NOMO-1 treated with dmso at 0.1 percent for 144 hours (cell line): ENCODE data around the gene BMPR1B.
"Not testable (repeated sequence)": the region's sequence is repeated elsewhere in the genome, so short reads cannot be mapped to it uniquely, and the experiment has no call there.

Experiments
- DNase-seq: peaks from one replicate; lab custom pipeline; 2025; ENCODE audit not compliant: unreplicated experiment; lab: John Stamatoyannopoulos, UW

The BMPR1B gene

GRCh38 chr4:94831607-94832006, 73.9 kb downstream of the BMPR1B start:
- no peak for DNase-seq

- not testable (repeated sequence) for DNase-seq
Observed at GRCh38 chr4:94832329-94832728, 74.6 kb downstream of the BMPR1B start.

GRCh38 chr4:94833394-94833793, 75.6 kb downstream of the BMPR1B start:
- no peak for DNase-seq

GRCh38 chr4:94834501-94834900, 76.7 kb downstream of the BMPR1B start:
- no peak for DNase-seq

- DNase-seq: not testable (repeated sequence)
Observed at GRCh38 chr4:94841166-94841863, 83.6 kb downstream of the BMPR1B start.

GRCh38 chr4:94841864-94842221, 84.1 kb downstream of the BMPR1B start:
- DNase-seq: no peak

GRCh38 chr4:94843216-94843615, 85.5 kb downstream of the BMPR1B start:
- no peak for DNase-seq

GRCh38 chr4:94848326-94848725, 90.6 kb downstream of the BMPR1B start:
- no peak for DNase-seq

GRCh38 chr4:94849901-94850300, 92.1 kb downstream of the BMPR1B start:
- DNase-seq: no peak

GRCh38 chr4:94852616-94853015, 94.9 kb downstream of the BMPR1B start:
- no peak for DNase-seq

- no peak for DNase-seq
Observed at GRCh38 chr4:94856030-94856429, 98.3 kb downstream of the BMPR1B start.

GRCh38 chr4:94870146-94870545, 112.4 kb downstream of the BMPR1B start:
- DNase-seq: no peak

- DNase-seq: no peak
Observed at GRCh38 chr4:94871644-94872305, 114.0 kb downstream of the BMPR1B start.

GRCh38 chr4:94877973-94878372, 120.2 kb downstream of the BMPR1B start:
- DNase-seq: no peak

- DNase-seq: no peak
Observed at GRCh38 chr4:94880956-94881355, 123.2 kb downstream of the BMPR1B start.

- DNase-seq: no peak
Observed at GRCh38 chr4:94882756-94883155, 125.0 kb downstream of the BMPR1B start.

GRCh38 chr4:94887027-94887426, 129.3 kb downstream of the BMPR1B start:
- no peak for DNase-seq

GRCh38 chr4:94889523-94889922, 131.8 kb downstream of the BMPR1B start:
- no peak for DNase-seq

GRCh38 chr4:94889946-94890345, 132.2 kb downstream of the BMPR1B start:
- no peak for DNase-seq

GRCh38 chr4:94890579-94890978, 132.8 kb downstream of the BMPR1B start:
- no peak for DNase-seq

GRCh38 chr4:94892051-94892450, 134.3 kb downstream of the BMPR1B start:
- no peak for DNase-seq

- DNase-seq: no peak
Observed at GRCh38 chr4:94895081-94895480, 137.3 kb downstream of the BMPR1B start.

GRCh38 chr4:94897023-94897422, 139.3 kb downstream of the BMPR1B start:
- DNase-seq: no peak
